Endometrial microvascular endothelial cells (primary cell): ENCODE results near the gene KCNK4. TPM values are rescaled to one million over a fixed set of nuclear protein-coding genes. Genes with fewer than 3 reads are reported as not detected.

Experiments used
- in situ Hi-C: cut with HindIII; loops from 2 replicates; pipeline ENCODE4 v1.10.0; 2017; ENCODE audit warnings: low sequenced_read_pairs, low pct_unique_long_range_greater_than_20kb; ENCODE audit errors: inconsistent ontology term
- total RNA-seq: library from RNA; depleted of rRNA; stranded (reverse); fragments of >200 nt; gene quantifications from one replicate; pipeline ENCODE4 v1.2.3, GENCODE V29; 2015; ENCODE audit errors: inconsistent ontology term

Gene KCNK4
- total RNA-seq, 1 donor from 2014 or later, result not detected

DNA sequence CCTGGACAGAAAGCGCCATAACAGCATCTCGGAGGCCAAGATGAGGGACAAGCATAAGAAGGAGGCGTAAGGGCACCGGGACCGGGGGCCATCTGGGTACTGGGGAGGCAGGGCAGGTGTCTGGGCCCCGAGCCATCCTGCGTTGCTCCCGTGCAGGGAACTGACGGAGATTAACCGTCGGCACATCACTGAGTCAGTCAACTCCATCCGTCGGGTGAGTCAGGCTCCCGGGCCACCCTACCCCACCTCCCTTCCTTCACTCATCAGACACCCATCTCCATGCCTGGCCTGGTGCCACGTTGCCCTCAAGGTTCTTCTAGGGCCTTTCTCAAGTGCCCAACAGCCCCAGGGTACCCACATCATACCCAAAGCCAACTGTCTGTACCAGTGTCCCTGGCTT lies 24.8 kb upstream of the KCNK4 start:
- in situ Hi-C loops, result no loop called here

DNA sequence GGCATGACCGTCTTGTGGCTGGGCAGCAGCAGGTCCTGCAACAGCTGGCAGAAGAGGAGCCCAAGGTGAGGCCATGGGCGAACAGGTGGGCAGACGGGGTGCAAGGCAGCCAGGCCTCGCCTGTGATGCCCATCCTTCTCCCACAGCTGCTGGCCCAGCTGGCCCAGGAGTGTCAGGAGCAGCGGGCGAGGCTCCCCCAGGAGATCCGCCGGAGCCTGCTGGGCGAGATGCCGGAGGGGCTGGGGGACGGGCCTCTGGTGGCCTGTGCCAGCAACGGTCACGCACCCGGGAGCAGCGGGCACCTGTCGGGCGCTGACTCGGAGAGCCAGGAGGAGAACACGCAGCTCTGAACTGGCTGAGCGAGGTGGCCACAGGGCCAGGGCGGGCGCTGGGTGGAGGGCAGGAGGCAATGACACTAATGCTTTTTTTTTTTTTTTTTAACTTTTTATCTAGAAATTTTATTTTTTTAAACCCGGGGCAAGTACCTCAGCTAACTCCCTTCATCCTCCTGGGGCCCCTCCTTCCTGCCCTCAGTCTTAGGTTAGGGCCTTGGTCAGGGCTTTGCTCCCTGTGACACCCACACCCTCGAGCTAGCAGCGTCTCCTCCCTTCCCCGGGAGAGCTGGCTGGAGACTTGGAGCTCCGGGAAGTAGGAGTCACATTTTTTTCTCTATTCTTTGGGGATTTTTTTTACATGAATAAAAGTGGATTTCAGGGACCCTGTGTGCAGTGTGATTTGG lies 23.7 kb upstream of the KCNK4 start:
- in situ Hi-C loops, result no loop called here

DNA sequence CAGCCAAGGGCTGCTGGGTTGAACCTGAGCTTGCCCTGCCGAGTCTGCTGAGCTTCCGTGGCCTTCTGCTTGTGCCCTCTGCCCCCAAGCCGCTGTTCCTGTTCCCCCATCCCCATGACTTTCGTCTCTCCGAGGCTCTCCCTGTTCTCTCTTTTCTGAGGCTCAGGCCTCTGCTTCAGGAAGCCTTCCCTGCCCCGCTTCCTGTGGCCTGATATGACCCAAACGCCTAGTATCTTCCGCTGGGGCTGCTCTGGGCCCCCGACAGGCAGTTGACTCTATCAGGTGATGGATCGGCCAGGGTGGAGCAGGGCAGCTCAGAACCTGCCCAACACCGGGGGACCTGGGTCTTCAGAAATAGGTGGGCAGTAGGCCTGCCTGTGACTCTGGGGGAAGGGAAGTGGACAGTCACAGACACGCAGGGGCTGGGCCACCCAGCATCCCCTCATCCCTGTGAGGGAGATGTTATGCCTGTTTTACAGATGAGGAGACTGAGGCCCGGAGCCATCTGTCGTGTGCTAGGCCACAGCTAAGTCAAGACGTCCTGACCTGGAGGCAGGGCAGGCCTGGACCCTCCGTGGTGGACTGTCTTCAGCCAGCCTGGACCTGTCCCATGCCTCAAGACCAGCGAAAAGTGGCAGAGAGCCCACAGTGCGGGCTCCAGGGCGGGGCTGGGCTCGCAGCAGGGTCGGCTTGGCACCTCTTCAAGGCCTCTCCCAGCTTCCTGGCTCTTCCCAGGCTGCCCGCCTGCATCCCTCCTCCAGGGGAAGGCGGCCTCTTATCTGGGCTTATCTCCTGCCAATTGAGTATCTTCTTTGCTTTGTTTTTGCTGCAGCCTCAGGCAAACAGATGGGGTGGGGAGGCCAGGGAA lies 22.8 kb upstream of the KCNK4 start:
- in situ Hi-C loops, result no loop called here

DNA sequence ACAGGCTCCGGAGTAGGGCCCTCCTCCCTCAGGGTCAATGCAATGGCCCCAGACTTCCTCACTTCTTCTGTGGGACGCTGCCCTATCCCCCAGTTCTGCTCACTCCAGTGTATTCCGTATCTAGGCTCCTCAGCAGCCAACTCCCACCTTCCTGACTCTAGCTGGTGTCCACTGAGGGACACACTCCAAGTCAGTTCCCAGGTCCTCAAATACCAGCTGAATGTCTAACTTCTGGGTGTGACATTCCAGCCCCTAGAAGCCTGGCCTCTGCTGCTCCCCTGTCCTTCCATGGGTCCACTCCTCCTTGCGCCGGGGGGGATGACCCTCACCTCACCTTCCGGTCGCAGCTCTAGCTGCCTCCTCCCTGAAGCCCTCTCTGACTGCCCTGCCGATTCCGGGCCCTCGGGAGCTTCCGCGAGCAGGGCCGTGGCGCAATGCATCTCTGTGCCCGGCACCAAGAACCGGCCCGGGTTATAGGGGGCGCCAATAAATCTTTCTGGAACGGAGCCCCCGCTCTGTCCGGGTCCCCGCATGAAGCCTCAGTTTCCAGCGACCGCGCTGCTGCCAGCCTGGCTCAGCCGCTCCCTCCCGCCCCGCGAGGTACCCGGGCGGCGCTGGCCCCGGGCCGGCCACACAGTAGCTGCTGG lies 22.1 kb upstream of the KCNK4 start:
- in situ Hi-C loops, result no loop called here

DNA sequence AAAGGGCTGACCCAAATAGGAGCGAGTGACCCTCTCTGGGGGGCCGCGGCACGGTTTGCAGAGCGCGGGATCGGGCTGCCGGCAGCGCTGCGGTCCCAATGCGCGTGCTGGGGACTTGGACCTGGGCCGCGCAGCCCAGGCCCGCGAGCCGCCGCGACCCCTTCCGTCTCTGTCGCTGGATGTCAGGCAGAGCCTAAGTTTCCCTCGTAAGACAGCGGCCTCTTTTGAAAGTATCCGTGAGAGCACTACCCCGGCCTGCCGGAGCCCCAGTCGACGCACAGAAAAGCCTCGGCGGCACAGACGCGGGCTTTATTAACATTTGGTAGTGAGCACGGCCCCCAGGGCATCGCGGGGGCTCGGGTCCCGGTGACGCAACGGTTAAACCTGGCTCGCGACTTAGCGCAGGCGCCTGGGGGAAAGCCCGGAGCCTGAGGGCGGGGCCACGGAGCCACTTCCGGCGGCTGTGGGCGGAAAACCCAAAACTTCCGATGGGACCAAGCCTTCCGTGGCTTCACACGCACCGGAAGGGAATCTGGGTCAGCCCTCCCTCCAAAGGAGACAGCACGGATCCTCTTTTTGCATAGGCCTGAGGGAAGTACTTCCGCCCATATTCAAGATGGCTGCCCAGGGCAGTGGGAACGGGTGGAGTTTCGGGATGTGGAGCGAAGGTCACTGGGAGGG lies 21.4 kb upstream of the KCNK4 start:
- in situ Hi-C loops, result no loop called here

DNA sequence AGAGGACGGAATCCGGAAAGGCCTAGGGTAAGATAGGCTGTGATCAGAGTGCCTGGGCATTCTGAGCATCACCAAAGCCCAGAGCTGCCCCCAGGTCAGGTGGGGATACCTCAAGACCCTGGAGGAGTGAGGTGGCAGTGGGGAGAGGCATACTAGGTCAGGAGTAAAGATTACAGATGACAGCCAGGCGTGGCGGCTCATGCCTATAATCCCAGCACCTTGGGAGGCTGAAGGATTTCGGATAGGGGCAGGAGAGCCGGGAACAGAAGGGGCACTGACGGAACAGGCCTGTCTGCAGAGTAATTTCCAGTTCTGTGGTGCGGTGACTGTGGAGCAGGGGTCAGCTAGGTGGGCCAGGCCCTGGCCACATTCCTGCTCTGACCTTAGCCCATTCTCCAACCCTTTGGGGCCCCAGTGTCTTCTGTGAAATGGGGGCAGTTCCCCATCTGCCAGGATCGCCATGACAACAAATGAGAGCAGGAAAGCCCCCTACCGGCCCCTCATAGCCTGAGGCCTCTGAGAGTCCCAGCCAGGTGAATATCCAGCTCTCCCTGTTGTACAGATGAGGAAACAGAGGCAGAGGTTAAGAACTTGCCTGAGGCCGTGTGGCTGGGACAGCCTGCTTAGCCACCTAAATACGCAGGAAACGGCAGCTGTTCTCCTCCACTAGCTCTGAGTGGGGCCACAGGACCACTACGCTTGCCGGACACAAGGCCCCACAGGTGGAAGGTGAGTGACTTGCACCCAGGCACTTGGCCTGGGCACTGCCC lies 15.9 kb upstream of the KCNK4 start:
- in situ Hi-C loops, result no loop called here

DNA sequence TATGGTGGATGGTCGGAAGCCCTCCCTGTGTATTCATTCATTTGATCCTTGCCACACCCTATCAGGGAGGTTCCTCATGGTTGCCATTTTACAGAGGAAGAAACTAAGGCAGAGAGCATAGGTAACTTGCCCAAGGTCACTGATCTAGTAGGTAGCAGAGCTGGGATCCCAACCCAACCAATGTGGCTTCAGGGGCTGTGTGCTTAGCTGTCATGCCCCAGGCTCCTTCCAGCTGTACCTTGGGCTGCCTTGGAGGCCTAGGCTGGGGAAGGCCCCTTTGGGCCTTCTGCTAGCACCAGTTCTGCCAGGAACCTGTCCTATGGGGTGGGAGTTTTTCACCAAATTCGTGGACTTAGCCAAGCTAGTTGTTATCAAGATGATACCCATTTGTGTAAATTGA lies 15.3 kb upstream of the KCNK4 start:
- in situ Hi-C loops, result no loop called here

DNA sequence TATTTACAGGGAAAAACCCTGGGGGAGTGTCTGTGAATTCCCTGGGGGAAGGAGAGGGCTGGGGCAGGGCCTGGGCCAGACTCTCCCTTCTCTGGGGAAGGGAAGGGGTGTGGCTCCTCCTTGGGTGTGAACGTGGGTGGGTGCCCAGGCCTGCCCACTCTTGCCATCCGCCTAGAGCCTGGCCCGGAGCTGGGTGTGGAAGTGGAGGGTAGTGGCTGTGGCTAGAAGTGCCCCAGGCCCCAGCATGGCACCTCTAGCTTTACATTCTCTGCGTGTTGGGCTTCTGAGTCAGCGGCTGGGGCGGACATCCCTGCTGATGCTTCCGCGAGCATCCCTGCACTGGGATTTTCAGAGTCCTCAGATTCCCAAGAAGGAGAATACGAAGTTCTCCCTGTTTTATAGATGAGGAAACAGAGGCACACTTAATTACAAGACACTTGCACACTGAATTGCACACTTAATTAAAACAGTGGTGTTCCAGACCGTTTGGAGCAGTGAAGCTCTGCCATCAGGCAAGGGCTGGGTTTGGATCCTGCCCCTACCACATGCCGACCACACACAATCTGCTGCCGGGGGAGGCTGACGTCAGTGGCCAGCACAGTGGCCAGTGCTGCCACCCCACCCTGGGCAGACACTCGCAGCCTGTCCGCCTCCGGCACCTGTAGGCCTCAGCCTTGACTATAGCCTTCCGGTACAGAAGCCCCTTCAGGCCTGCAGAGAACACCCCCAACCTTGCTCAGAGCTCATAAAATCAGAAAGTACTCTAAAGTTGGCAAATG lies 14.3 kb upstream of the KCNK4 start:
- in situ Hi-C loops, result no loop called here

DNA sequence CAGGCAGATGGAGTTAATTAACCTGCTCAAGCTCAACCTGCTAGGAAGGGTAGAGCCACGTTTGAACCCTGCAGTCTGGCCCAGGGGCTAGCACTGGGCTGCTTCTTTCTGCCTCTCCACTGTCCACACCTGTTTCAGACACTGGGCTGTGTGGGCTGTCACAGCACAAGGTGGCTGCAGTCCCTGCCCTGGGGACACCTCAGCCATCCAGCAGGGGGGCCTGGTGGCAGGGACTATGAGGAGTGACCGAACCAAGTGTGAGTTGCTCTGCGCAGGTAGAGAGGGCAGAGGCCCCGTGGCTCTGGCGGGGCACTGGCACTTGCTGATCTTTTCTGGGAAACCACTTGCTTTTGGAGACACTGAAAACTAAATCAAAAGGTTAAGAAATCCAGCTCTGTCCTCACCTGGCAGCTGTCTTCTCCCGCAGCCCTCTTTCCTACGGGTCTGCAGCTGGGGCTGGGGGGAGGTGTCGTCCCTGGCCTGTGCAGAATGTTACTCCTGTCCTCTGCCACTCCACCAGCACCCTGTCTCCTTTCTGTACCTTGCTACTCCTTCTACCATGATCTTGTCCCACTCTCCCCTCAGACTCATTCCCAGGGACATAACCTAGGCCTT lies 12.4 kb upstream of the KCNK4 start:
- in situ Hi-C loops, result no loop called here

DNA sequence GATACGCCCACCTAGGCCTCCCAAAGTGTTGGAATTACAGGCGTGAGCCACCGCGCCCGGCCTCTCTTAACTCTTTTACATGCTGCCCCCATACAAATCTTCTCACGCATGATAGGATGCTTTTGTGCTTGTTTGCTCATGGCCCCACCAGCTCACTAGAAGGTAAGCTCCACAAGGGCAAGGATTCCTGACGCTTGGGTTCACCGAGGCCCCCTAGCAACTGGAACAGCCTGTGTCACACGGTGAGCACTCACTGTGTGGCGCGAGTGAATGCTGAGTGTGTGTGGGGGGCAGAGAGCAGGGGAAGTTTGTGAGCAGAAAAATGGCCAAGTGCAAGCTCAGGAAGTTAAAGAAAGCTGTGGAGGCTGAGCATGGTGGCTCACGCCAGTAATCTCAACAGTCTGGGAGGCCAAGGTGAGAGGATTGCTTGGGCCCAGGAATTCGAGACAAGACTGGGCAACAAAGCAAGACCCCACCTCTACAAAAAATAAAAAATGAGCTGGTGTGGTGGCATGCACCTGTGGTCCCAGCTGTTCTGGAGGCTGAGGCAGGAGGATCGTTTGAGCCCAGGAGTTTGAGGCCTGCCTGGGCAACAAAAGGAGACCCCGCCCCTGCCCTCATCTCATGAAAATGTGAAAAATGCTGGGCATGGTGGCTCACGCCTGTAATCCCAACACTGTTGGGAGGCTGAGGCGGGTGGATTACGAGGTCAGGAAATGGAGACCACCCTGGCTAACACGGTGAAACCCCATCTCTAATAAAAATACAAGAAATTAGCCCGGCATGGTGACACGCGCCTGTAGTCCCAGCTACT lies 8.9 kb upstream of the KCNK4 start:
- in situ Hi-C loops, result no loop called here

DNA sequence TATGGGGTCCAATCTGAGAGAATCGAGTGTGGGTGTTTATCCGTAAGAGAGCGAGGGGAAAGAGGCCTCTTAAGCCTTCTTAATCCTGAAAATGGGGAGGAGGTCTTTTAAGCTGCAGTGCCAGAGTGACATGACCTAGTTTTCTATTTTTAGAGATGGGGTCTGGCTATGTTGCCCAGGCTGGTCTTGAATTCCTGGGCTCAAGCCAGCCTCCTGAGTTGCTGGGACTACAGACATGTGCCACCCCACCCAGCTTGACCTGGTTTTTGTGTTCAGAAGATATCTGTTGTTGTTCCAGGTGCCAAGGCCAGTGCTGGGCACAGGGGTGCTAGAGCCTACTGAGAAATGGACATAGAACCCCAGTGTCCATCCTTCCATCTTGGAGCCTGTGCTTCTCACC lies 8.0 kb upstream of the KCNK4 start:
- in situ Hi-C loops, result no loop called here

DNA sequence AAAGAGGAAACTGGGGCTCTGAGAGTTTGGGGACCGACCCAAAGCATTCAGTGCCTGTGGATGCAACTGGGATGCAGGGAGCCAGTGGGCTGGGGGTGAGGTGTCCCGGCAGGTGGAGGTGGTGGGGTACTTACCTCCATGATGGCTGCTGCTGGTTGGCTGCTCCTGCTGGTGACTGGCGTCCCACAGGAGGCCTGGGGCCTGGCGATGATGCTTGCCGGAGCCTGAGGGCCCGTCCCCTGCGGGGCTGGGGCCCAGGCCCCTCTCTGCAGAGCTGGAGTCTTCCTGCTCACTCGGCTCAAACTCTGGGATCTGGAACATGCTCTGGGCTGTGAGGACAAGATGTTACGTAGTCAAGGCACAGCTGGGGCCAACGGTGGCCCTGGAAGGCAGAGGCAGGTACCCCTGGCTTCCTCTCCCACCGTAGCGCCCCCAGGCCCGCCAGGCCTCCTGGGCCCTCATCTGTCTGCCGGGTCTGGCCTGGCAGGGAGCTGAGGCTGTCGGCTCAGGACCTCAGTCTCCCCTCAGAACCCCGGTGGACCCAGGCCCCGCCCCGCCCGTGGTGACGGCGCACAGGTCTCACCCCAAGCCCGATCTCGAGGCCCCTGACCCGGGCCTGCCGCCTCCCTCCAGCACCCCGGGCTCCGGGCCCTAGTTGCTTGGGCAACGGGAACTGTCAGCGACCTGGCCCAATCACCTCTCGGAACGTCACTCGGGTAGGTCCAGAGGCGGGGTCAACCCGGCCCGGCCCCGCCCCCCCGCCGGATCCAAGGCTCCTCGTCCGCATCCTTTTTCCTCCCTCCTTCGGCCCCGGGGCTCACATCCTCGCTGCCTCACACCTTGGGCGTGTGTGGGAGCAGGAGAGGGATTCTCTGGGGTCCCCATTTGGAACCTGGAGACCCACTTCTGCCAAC lies 6.8 kb upstream of the KCNK4 start, which contains the start of gene BAD:
TSS of gene BAD (minus strand) at position 618 of the 914 bp plus-strand sequence. CDS start at position 321, 297 bp downstream.
- in situ Hi-C loops, result no loop called here

DNA sequence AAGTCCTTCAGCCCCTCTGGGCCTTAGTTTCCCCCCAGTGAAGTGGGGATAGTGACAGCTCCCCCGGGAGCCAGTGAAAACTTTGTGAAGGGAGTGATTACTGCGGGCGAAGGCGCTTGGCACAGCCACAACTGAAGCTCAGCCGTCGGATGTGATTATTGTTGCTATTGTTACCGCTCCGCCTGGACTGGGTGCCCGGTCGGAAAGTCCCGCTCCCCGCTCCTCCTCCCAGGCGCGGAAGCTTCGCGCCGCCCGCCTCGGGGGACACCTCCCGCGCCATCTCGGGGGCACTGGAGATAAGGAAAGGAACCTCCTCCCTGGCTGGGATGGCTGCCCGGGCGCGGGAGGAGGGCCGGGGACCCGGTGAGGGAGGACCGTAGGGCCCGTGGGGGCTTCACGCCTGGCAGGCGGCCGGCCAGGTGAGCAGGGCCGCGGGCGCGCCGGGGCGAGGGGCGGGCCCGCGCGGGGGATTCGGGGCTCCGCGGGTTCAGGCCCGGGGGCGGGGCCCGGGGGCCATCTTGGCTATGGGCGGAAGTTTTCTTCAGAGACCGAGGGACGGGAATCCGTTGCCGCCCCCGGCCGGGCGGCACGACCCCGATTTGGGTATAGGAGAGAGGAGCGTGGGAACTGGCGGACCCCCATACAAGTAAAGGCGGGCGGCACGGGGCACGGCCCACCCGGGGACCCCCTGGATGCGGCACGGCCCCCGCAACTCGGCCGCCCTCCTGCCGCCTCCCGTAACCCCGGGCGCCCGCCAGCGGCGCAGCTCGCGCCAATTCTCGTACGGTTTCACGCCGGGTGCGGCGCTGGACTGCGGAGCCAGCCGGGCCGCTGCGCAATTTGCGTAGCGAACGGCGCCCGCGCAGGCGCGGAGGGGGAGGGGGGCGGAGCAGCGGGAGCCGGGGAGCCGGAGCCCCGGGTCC lies 5.9 kb upstream of the KCNK4 start, which contains the start of gene GPR137:
TSS of gene GPR137 (plus strand) at position 887 of the 923 bp plus-strand sequence. CDS start 677 bp downstream, outside the sequence.
- in situ Hi-C loops, result no loop called here
